Gastroesophageal sphincter (tissue), 3 donors: ENCODE results near the gene CRYGD.

Experiments
- CTCF ChIP-seq, 4 experiments: fragments of 200-600 bp in 2 of 4; fragments of 450-650 bp in 2 of 4; sonication (generic) in 1 of 4; IDR thresholded peaks; one replicate each; pipeline ENCODE4 v1.5.1; 2017 to 2019; ENCODE audit warnings: antibody characterized with exemption in 4 of 4, mild to moderate bottlenecking in 2 of 4, moderate library complexity in 2 of 4
- EP300 ChIP-seq: sonication (generic); formaldehyde crosslinking; IDR thresholded peaks from one replicate; pipeline ENCODE4 v1.6.1; 2017; ENCODE audit warnings: antibody characterized with exemption, mild to moderate bottlenecking
- POLR2A ChIP-seq, 2 donors: fragments of 450-650 bp; IDR thresholded peaks; one replicate each; pipeline ENCODE4 v1.6.1; 2017; ENCODE audit warnings: antibody characterized with exemption in 2 of 2, mild to moderate bottlenecking in 2 of 2, moderate library complexity in 1 of 2
- POLR2AphosphoS5 ChIP-seq: sonication (generic); formaldehyde crosslinking; IDR thresholded peaks from one replicate; pipeline ENCODE4 v1.6.1; 2017; ENCODE audit warnings: antibody characterized with exemption

- TF ChIP-seq CTCF (IDR thresholded peaks at IDR 0.05) (no peak), POLR2AphosphoS5 (no peak), POLR2A (IDR thresholded peaks at IDR 0.05) (no peak), EP300 (no peak)
Measured at GRCh38 chr2:208134928-208135586, 10.7 kb upstream of the CRYGD start.
